PC-3 (cell line): ENCODE results near the gene C18orf32. TPM values are rescaled to one million over a fixed set of nuclear protein-coding genes. Genes with fewer than 3 reads are reported as not detected.

Source experiments
- ATAC-seq: fragments of 200-7000 bp; cut with Tn5 transposase; 2 replicates; pipeline ENCODE4 v1.9.1; 2020; ENCODE audit warnings: mild to moderate bottlenecking, moderate library complexity
- BruUV-seq: library from RNA; stranded (reverse); fragments of 400-500 nt; replicated peaks from 2 replicates; lab custom pipeline; 2021; lab: Mats Ljungman, UMichigan
- CTCF ChIA-PET: fragments of 300-600 bp; sonication (Branson Sonifier 250); formaldehyde crosslinking; loops from one replicate; lab custom pipeline; 2022; ENCODE audit warnings: antibody characterized with exemption; lab: Charles Lee
- POLR2A ChIA-PET: fragments of 300-600 bp; sonication (Branson Sonifier 250); formaldehyde crosslinking; loops from one replicate; lab custom pipeline; 2022; ENCODE audit warnings: antibody characterized with exemption; ENCODE audit not compliant: unreplicated experiment; lab: Charles Lee
- DNase-seq: peaks from one replicate; pipeline ENCODE4 v3.0.0-alpha.2; 2015
- H2AFZ ChIP-seq: fragments of 300-600 bp; sonication (generic); 2 replicates; pipeline ENCODE4 v1.6.0; 2016; ENCODE audit warnings: antibody characterized with exemption, low read length
- H3F3A ChIP-seq: fragments of 300-600 bp; sonication (generic); one replicate; pipeline ENCODE4 v1.6.0; 2017; ENCODE audit warnings: antibody characterized with exemption, low read length, control low read depth, mild to moderate bottlenecking; ENCODE audit not compliant: unreplicated experiment
- H3K27ac ChIP-seq: fragments of 300-600 bp; sonication (generic); 2 replicates; pipeline ENCODE4 v1.5.1; 2016; ENCODE audit warnings: mild to moderate bottlenecking, low read length
- H3K27me3 ChIP-seq: fragments of 300-600 bp; sonication (generic); 2 replicates; pipeline ENCODE4 v1.6.1; 2016; ENCODE audit warnings: low read length, mixed read lengths
- H3K36me3 ChIP-seq: fragments of 300-600 bp; sonication (generic); 2 replicates; pipeline ENCODE4 v1.6.1; 2016; ENCODE audit warnings: low read depth, mixed run types, low read length, mixed read lengths
- H3K4me1 ChIP-seq: fragments of 300-600 bp; sonication (generic); 2 replicates; pipeline ENCODE4 v1.5.1; 2016; ENCODE audit warnings: low read length; ENCODE audit not compliant: insufficient read depth
- H3K4me2 ChIP-seq: fragments of 300-600 bp; sonication (generic); 2 replicates; pipeline ENCODE4 v1.6.0; 2016; ENCODE audit warnings: low read length
- H3K4me3 ChIP-seq: fragments of 300-600 bp; sonication (generic); 2 replicates; pipeline ENCODE4 v1.5.1; 2016; ENCODE audit warnings: mild to moderate bottlenecking, low read length, mixed read lengths
- H3K79me2 ChIP-seq: fragments of 300-600 bp; sonication (generic); 2 replicates; pipeline ENCODE4 v1.6.1; 2017; ENCODE audit warnings: low read length, mixed read lengths
- H3K9ac ChIP-seq: fragments of 300-600 bp; sonication (generic); 2 replicates; pipeline ENCODE4 v1.6.0; 2016; ENCODE audit warnings: mild to moderate bottlenecking, low read length
- H3K9me2 ChIP-seq: fragments of 300-600 bp; sonication (generic); replicated peaks from 2 replicates; pipeline ENCODE4 v1.6.1; 2016; ENCODE audit warnings: mixed run types, low read length, mixed read lengths
- H3K9me3 ChIP-seq: fragments of 300-600 bp; sonication (generic); 2 replicates; pipeline ENCODE4 v1.6.1; 2016; ENCODE audit warnings: low read length, mixed read lengths
- H4K20me1 ChIP-seq: fragments of 300-600 bp; sonication (generic); 2 replicates; pipeline ENCODE4 v1.6.1; 2016; ENCODE audit warnings: low read length, mixed read lengths
- EZH2 ChIP-seq: fragments of 300-600 bp; sonication (generic); IDR thresholded peaks from one replicate; pipeline ENCODE4 v1.6.1; 2017; ENCODE audit warnings: antibody characterized with exemption, mild to moderate bottlenecking, low read length; ENCODE audit not compliant: unreplicated experiment
- EZH2phosphoT487 ChIP-seq: fragments of 300-600 bp; sonication (generic); IDR thresholded peaks from 2 replicates; pipeline ENCODE4 v1.6.1; 2018; ENCODE audit warnings: mild to moderate bottlenecking, antibody characterized with exemption, low read length, borderline replicate concordance
- intact Hi-C: fragments of 100-400 bp; cut with micrococcal nuclease; formaldehyde crosslinking; loops from 2 replicates; pipeline ENCODE4 v1.9.0; 2023
- total RNA-seq: library from RNA; depleted of rRNA; stranded (reverse); fragments of >200 nt; gene quantifications from 2 replicates; pipeline ENCODE4 v1.2.3, GENCODE V29; 2014
- TF ChIP-seq, protein P1 (sequence below): fragments of 300-600 bp; sonication (generic); conservative IDR thresholded peaks from 2 replicates; pipeline ENCODE4 v1.5.1; 2017; ENCODE audit warnings: antibody characterized with exemption, low read depth, mild to moderate bottlenecking, low read length

C18orf32 gene
- total RNA-seq, 1 experiment from 2014 or later: 5.7 TPM

- BruUV-seq: no TSS peak
- H3K79me2 ChIP-seq: no peaks in the 10 kb centered on the region
- DNase-seq (no peak), ATAC-seq (no peak)
- ChIA-PET CTCF (no interaction called here), POLR2A (no interaction called here)
- intact Hi-C loops: no loop called here
- no peaks in the 10 kb centered on the region for H3K9me2 ChIP-seq
- H3F3A ChIP-seq: no peaks in the 10 kb centered on the region
- no peak overlapping the region for H3K9ac ChIP-seq
- no peaks in the 10 kb centered on the region for H4K20me1 ChIP-seq
- no peaks in the 10 kb centered on the region for H3K4me1 ChIP-seq
- no peaks in the 10 kb centered on the region for H3K9me3 ChIP-seq
- no peak overlapping the region for H3K4me2 ChIP-seq
- no peak overlapping the region for H3K27ac ChIP-seq
- TF ChIP-seq, protein P1, sequence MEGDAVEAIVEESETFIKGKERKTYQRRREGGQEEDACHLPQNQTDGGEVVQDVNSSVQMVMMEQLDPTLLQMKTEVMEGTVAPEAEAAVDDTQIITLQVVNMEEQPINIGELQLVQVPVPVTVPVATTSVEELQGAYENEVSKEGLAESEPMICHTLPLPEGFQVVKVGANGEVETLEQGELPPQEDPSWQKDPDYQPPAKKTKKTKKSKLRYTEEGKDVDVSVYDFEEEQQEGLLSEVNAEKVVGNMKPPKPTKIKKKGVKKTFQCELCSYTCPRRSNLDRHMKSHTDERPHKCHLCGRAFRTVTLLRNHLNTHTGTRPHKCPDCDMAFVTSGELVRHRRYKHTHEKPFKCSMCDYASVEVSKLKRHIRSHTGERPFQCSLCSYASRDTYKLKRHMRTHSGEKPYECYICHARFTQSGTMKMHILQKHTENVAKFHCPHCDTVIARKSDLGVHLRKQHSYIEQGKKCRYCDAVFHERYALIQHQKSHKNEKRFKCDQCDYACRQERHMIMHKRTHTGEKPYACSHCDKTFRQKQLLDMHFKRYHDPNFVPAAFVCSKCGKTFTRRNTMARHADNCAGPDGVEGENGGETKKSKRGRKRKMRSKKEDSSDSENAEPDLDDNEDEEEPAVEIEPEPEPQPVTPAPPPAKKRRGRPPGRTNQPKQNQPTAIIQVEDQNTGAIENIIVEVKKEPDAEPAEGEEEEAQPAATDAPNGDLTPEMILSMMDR: no peak
- TF ChIP-seq EZH2 (no peak), EZH2phosphoT487 (no peak)
- no peaks in the 10 kb centered on the region for H3K27me3 ChIP-seq
- H3K36me3 ChIP-seq: no peaks in the 10 kb centered on the region
- no peak overlapping the region for H3K4me3 ChIP-seq
- no peak overlapping the region for H2AFZ ChIP-seq
Measured at GRCh38 chr18:49467019-49467563, 19.9 kb downstream of the C18orf32 start.

GRCh38 chr18:49464718-49465598, 22.1 kb downstream of the C18orf32 start:
- no peaks in the 10 kb centered on the region for H3K9me2 ChIP-seq
- CTCF ChIA-PET: no interaction called here
- no peaks in the 10 kb centered on the region for H3K9me3 ChIP-seq
- DNase-seq: no peak
- H3K27ac ChIP-seq: no peak overlapping the region
- no peak overlapping the region for H3K4me3 ChIP-seq
- no peak overlapping the region for H2AFZ ChIP-seq
- H3K79me2 ChIP-seq: peaks cover 4% of the 10 kb centered on the region; the same call in 1 of the 2 replicates
- no peaks in the 10 kb centered on the region for H3K36me3 ChIP-seq
- no peak for ATAC-seq
- no peaks in the 10 kb centered on the region for H3K4me1 ChIP-seq
- H3F3A ChIP-seq: no peaks in the 10 kb centered on the region
- H3K9ac ChIP-seq: no peak overlapping the region
- POLR2A ChIA-PET: no interaction called here
- no peaks in the 10 kb centered on the region for H4K20me1 ChIP-seq
- no TSS peak for BruUV-seq
- H3K27me3 ChIP-seq: no peaks in the 10 kb centered on the region
- intact Hi-C loops: no loop called here
- TF ChIP-seq EZH2phosphoT487: no peak
- TF ChIP-seq EZH2: no peak
- TF ChIP-seq, protein P1: 0 out of 2 replicates have a peak, but pooled peaks have one; percentile 12
- H3K4me2 ChIP-seq: no peak overlapping the region

DNA sequence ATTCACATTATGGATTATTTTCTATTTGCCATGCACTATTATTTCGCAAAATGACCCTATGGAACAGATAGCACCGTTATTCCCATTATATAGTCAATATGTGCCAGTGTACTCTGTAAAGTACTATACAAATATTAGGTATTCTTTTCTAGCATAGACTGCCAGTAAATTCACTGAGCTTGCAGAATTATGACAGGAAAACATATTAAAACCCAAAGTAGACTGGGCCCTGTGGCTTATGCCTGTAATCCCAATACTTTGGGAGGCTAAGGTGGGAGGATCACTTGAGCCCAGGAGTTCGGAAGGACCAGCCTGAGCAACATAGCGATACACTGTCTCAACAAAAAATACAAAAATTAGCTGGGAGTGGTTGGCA, 25.4 kb downstream of the C18orf32 start:
- DNase-seq: no peak
- BruUV-seq: no TSS peak
- H3K9me2 ChIP-seq: no peaks in the 10 kb centered on the region
- H3F3A ChIP-seq: no peaks in the 10 kb centered on the region
- no peaks in the 10 kb centered on the region for H3K36me3 ChIP-seq
- H3K9ac ChIP-seq: no peak overlapping the region
- H3K27me3 ChIP-seq: no peaks in the 10 kb centered on the region
- H3K4me3 ChIP-seq: no peak overlapping the region
- no peak for TF ChIP-seq EZH2
- TF ChIP-seq, protein P1: no peak
- no peak for TF ChIP-seq EZH2phosphoT487
- H4K20me1 ChIP-seq: no peaks in the 10 kb centered on the region
- CTCF ChIA-PET: interaction anchor here (0.5 kb wide), 1 partner anchor 981 kb away, joined by 3 read pairs; no protein-coding TSS in a partner anchor
- H2AFZ ChIP-seq: no peak overlapping the region
- H3K4me1 ChIP-seq: no peaks in the 10 kb centered on the region; the same call in 1 of the 2 replicates
- POLR2A ChIA-PET: no interaction called here
- intact Hi-C loops: no loop called here
- H3K9me3 ChIP-seq: no peaks in the 10 kb centered on the region
- ATAC-seq: no peak
- H3K4me2 ChIP-seq: no peak overlapping the region
- H3K27ac ChIP-seq: no peak overlapping the region
- H3K79me2 ChIP-seq: peaks cover 23% of the 10 kb centered on the region
